IPS-18a (cell line): ENCODE results near the gene FBXL13.
"Not testable (repeated sequence)": the region's sequence is repeated elsewhere in the genome, so short reads cannot be mapped to it uniquely, and the experiment has no call there.

Experiments used
- H3K27ac ChIP-seq: one replicate; pipeline ENCODE4 v1.5.1; 2013; ENCODE audit warnings: low read length
- H3K27me3 ChIP-seq: one replicate; pipeline ENCODE4 v1.6.1; 2013; ENCODE audit warnings: mild to moderate bottlenecking, low read length; ENCODE audit not compliant: control insufficient read depth, insufficient read depth
- H3K36me3 ChIP-seq: one replicate; pipeline ENCODE4 v1.6.1; 2013; ENCODE audit warnings: low read depth, low read length; ENCODE audit not compliant: control insufficient read depth
- H3K4me1 ChIP-seq: one replicate; pipeline ENCODE4 v1.6.1; 2013; ENCODE audit warnings: low read depth, low read length; ENCODE audit not compliant: control insufficient read depth
- H3K4me3 ChIP-seq: one replicate; pipeline ENCODE4 v1.5.1; 2013; ENCODE audit warnings: low read length
- H3K9ac ChIP-seq: one replicate; pipeline ENCODE4 v1.6.1; 2013; ENCODE audit warnings: mild to moderate bottlenecking, low read length, moderate library complexity
- H3K9me3 ChIP-seq: one replicate; pipeline ENCODE4 v1.6.1; 2013; ENCODE audit warnings: low read depth, low read length; ENCODE audit not compliant: control insufficient read depth

Gene FBXL13

DNA sequence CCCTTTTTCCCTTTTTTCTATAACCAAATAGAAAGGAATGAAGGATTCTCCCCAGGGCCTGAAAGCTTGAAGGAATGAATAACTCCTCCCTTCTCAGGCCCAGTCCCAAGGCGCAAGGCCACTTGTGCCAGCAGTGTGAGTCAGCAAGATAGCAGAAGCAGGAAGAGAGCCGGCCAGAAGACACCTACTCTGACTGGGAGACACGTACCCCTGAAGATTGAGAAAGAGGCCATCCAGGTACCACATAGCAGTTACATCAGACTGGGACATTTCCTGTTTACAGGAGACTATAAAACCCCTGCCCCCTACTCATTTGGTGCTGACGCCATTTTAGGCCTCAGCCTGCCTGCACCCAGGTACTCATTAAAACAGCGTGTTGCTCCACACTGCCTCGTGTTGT, 96.3 kb downstream of the FBXL13 start:
- Histone ChIP-seq H3K27ac (no peak overlapping the region), H3K9ac (no peak overlapping the region), H3K4me3 (no peak overlapping the region), H3K9me3 (no peaks in the 10 kb centered on the region), H3K27me3 (no peaks in the 10 kb centered on the region), H3K4me1 (no peaks in the 10 kb centered on the region), H3K36me3 (no peaks in the 10 kb centered on the region)

DNA sequence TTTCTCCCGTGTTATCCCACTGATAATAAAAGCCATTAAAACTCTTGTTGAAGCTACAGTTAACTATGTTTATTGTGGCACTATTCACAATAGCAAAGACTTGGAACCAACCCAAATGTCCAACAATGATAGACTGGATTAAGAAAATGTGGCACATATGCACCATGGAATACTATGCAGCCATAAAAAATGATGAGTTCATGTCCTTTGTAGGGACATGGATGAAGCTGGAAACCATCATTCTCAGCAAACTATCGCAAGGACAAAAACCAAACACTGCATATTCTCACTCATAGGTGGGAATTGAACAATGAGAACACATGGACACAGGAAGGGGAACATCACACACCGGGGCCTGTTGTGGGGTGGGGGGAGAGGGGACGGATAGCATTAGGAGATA, 97.0 kb downstream of the FBXL13 start:
- H3K4me3 ChIP-seq, H3K4me1 ChIP-seq, H3K27ac ChIP-seq, H3K27me3 ChIP-seq, H3K9me3 ChIP-seq, H3K36me3 ChIP-seq, H3K9ac ChIP-seq: not testable (repeated sequence)

DNA sequence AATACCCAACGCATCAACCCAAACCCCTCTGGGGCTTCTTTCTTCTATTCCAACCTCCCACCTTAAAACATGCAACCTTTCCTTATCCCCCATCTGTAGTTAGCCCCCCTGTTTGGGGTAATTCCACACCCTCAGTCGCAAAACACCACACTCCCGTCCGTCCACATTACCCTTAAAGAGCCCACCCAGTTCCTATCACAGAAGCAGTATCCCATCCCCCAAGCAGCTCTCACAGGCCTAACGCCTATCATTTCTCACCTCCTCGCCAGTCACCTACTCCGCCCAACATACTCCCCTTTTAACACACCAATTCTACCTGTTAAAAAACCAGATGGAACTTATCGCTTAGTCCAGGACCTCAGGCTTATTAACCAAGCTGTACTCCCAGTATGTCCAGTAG, 98.1 kb downstream of the FBXL13 start:
- Histone ChIP-seq H3K4me3 (no peak overlapping the region), H3K27ac (no peak overlapping the region), H3K9ac (no peak overlapping the region), H3K27me3 (no peaks in the 10 kb centered on the region), H3K9me3 (no peaks in the 10 kb centered on the region), H3K36me3 (no peaks in the 10 kb centered on the region), H3K4me1 (no peaks in the 10 kb centered on the region)

DNA sequence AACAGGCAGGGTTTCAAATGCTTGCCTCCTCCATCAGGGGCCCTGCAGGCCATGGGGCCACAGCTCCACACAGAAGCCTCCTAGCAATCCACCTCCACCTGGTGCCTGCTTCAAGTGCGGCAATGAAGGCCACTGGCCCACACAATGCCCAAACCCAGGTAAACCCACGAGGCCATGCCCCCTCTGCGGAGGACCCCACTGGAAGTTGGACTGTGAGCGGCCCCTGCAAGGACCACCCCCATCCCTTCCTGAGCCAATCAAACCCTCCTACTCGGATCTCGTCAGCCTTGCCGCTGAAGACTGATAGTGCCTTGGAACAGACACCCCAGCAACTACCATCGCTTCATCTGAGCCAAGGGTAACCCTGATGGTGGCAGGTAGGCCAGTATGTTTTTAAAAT, 98.7 kb downstream of the FBXL13 start:
- H3K27me3 ChIP-seq, result no peaks in the 10 kb centered on the region
- H3K9me3 ChIP-seq, result no peaks in the 10 kb centered on the region
- no peaks in the 10 kb centered on the region for H3K4me1 ChIP-seq
- no peaks in the 10 kb centered on the region for H3K36me3 ChIP-seq
- H3K4me3 ChIP-seq, result no peak overlapping the region
- no peak overlapping the region for H3K27ac ChIP-seq
- H3K9ac ChIP-seq, result no peak overlapping the region

DNA sequence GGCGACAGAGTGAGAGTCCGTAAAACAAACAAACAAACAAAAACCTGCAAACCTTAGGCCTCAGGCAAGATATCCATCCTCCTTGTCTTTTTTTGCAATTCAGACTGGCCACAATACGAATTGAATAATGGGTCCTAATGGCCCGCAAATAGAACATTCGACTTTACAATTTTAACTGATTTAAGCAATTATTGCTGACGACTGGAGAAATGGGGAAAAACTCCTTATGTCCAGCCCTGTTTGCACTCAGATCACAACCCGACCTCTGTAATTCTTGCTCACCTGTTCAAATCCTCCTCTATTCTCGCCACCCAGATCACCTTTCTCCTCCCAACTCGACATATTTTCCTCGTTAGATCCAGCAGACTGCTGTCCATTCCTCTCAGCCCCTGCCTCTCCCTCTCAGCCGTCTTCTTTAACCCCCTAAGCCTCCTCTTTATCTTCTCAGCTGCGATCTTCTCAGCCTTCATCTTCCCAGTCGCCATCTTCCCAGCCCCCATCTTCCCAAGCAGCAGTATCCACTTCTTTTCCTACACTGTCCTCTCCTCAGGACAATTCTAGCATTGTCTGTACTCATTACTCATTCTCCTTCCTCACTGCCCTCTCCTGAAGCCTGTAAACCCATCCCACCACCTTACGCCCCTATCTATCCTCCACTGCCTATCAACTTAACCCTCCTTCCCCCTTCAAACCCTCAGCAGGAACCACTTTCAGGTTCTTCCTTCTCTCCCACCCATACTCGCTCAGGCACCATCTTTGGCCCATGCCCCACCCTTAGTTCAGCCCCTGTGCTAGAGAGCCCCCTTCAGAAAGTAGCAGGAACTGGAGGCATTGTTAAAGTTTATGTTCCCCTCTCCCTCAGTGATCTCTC, 100.0 kb downstream of the FBXL13 start:
- Histone ChIP-seq H3K4me1 (no peaks in the 10 kb centered on the region), H3K27ac (no peak overlapping the region), H3K36me3 (no peaks in the 10 kb centered on the region), H3K4me3 (no peak overlapping the region), H3K9ac (no peak overlapping the region), H3K27me3 (no peaks in the 10 kb centered on the region), H3K9me3 (no peaks in the 10 kb centered on the region)

DNA sequence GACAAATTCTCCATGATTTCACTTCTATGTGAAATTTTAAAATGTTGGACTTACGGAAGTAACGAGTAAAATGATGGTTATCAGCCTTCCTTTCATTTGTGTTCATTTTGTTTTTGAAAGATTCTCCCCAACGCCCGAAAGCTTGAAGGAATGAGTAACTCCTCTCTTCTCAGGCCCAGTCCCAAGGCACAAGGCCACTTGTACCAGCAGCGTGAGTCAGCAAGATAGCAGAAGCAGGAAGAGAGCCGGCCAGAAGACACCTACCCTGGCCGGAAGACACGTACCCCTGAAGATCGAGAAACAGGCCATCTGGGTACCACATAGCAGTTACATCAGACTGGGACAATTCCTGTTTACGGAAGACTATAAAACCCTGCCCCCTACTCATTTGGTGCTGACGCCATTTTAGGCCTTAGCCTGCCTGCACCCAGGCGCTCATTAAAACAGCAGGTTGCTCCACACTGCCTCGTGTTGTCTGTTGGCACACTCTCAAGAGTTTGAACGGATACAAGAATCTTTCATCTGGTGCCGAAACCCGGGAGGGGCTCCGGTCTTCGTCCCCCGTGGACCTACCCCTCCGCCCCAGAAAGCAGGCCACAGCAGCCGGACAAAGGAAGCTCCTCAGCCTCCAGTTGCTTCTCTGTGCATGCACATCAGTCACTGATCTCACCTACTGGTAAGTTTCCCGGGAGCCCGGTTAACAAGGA, 101.3 kb downstream of the FBXL13 start:
- H3K9ac ChIP-seq, result no peak overlapping the region
- H3K9me3 ChIP-seq, result no peaks in the 10 kb centered on the region
- H3K27ac ChIP-seq, result no peak overlapping the region
- no peak overlapping the region for H3K4me3 ChIP-seq
- H3K4me1 ChIP-seq, result no peaks in the 10 kb centered on the region
- H3K36me3 ChIP-seq, result no peaks in the 10 kb centered on the region
- H3K27me3 ChIP-seq, result no peaks in the 10 kb centered on the region

DNA sequence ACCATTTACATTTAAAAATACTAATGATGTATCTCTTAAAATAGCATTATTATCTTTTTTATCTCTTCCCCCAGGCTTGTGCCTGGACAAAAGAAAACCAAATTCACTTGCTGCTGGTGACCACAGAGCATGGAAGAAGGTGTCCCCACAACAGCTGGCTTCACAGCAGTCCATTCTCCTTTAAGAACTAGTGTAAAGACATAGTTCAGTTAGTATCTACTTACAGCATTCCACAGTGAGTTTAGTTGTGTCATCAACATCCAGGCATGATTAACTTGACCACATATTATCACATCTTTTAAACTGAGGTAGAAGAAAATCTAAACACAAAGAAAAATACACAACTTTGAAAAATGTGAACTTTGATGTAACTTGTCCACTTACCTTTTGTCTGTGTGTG, 106.8 kb downstream of the FBXL13 start:
- Histone ChIP-seq H3K4me3 (no peak overlapping the region), H3K36me3 (no peaks in the 10 kb centered on the region), H3K9me3 (no peaks in the 10 kb centered on the region), H3K27ac (no peak overlapping the region), H3K27me3 (no peaks in the 10 kb centered on the region), H3K4me1 (no peaks in the 10 kb centered on the region), H3K9ac (no peak overlapping the region)

DNA sequence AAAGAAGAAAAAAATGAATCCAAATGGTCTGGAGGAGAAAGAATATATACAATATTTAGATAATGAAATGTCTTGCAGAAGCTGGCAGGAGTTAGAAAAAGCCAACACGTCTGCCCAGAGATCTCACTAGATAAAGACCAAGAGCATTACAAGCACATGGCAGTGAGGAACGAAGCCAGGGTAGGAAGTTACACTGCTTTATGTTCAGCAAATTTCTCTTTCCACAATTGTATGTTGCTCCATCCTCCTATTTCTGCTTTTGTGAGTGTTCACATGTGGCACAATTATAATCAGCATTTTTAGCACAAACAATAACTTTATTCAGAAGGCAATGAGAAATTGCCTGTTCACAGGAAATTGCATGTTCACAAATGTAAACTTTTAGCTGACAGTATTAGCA, 108.1 kb downstream of the FBXL13 start:
- Histone ChIP-seq H3K36me3 (no peaks in the 10 kb centered on the region), H3K9me3 (no peaks in the 10 kb centered on the region), H3K27me3 (no peaks in the 10 kb centered on the region), H3K27ac (no peak overlapping the region), H3K9ac (no peak overlapping the region), H3K4me1 (no peaks in the 10 kb centered on the region), H3K4me3 (no peak overlapping the region)

DNA sequence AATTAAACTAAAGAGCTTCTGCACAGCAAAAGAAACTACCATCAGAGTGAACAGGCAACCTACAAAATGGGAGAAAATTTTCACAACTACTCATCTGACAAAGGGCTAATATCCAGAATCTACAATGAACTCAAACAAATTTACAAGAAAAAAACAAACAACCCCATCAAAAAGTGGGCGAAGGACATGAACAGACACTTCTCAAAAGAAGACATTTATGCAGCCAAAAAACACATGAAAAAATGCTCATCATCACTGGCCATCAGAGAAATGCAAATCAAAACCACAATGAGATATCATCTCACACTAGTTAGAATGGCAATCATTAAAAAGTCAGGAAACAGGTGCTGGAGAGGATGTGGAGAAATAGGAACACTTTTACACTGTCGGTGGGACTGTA, 112.6 kb downstream of the FBXL13 start:
- not testable (repeated sequence) for H3K27me3 ChIP-seq, H3K27ac ChIP-seq, H3K36me3 ChIP-seq, H3K9me3 ChIP-seq, H3K9ac ChIP-seq, H3K4me3 ChIP-seq, H3K4me1 ChIP-seq

DNA sequence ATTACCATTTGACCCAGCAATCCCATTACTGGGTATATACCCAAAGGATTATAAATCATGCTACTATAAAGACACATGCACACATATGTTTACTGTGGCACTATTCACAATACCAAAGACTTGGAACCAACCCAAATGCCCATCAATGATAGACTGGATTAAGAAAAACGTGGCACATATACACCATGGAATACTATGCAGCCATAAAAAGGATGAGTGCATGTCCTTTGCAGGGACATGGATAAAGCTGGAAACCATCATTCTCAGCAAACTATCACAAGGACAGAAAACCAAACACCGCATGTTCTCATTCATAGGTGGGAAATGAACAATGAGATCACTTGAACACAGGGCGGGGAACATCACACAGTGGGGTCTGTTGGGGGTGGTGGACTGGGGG, 116.6 kb downstream of the FBXL13 start:
- H3K27ac ChIP-seq, H3K9me3 ChIP-seq, H3K4me1 ChIP-seq, H3K36me3 ChIP-seq, H3K9ac ChIP-seq, H3K4me3 ChIP-seq, H3K27me3 ChIP-seq: not testable (repeated sequence)

DNA sequence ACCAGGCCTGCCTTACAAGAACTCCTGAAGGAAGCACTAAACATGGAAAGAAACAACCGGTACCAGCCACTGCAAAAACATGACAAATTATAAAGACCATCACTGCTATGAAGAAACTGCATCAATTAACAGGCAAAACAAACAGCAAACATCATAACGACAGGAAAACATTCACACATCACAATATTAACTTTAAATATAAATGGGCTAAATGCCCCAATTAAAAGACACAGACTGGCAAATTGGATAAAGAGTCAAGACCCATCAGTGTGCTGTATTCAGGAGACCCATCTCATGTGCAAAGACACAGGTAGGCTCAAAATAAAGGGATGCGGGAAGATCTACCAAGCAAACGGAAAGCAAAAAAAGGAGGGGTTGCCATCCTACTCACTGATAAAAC, 120.2 kb downstream of the FBXL13 start:
- H3K4me1 ChIP-seq, H3K4me3 ChIP-seq, H3K9me3 ChIP-seq, H3K9ac ChIP-seq, H3K27ac ChIP-seq, H3K27me3 ChIP-seq, H3K36me3 ChIP-seq: not testable (repeated sequence)

DNA sequence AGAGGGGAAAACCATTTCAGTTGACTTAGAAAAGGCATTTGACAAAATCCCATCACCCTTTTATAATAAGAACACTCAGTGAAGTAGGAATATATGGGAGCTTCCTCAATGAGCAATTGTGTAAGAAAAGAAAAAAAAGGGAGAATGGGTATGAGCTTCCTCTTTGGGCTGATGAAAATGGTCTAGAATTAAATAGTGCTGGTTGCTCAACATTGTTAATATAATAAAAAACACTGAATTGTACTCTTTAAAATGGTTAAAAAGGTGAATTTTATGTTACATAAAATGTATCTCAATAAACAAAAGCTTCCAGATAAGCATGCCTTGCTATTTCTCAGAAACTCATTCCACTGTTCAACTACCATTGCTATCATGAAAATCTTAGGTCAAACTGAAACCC, 121.2 kb downstream of the FBXL13 start:
- no peaks in the 10 kb centered on the region for H3K36me3 ChIP-seq
- H3K9ac ChIP-seq, result no peak overlapping the region
- H3K4me1 ChIP-seq, result no peaks in the 10 kb centered on the region
- no peaks in the 10 kb centered on the region for H3K9me3 ChIP-seq
- H3K27ac ChIP-seq, result no peak overlapping the region
- no peaks in the 10 kb centered on the region for H3K27me3 ChIP-seq
- no peak overlapping the region for H3K4me3 ChIP-seq
